Fibroblast of lung (primary cell): ENCODE results near the gene PHTF1. TPM values are rescaled to one million over a fixed set of nuclear protein-coding genes. Genes with fewer than 3 reads are reported as not detected.
A peak's percentile ranks its signal among the peaks of the same experiment; 100 is the strongest.

Experiments used
- DNase-seq, 2 donors: peaks; one replicate each; pipeline versions ENCODE4 v3.0.0 to v3.0.0-alpha.2; 2010; ENCODE audit warnings: low read depth in 2 of 2
- H2AFZ ChIP-seq: 2 replicates; pipeline ENCODE4 v1.5.1; 2012; ENCODE audit warnings: low read length, control low read depth, inconsistent platforms
- H3K27ac ChIP-seq: 2 replicates; pipeline ENCODE4 v1.5.1; 2011; ENCODE audit warnings: low read length, control low read depth; ENCODE audit not compliant: insufficient read depth
- H3K27me3 ChIP-seq: 2 replicates; pipeline ENCODE4 v1.5.1; 2011; ENCODE audit warnings: mild to moderate bottlenecking, low read length; ENCODE audit not compliant: control insufficient read depth, insufficient read depth
- H3K36me3 ChIP-seq: 2 replicates; pipeline ENCODE4 v1.5.1; 2011; ENCODE audit warnings: low read length; ENCODE audit not compliant: control insufficient read depth, insufficient read depth
- H3K4me1 ChIP-seq: 2 replicates; pipeline ENCODE4 v1.5.1; 2011; ENCODE audit warnings: low read length; ENCODE audit not compliant: control insufficient read depth, insufficient read depth; ENCODE audit errors: extremely low read depth
- H3K4me2 ChIP-seq: 2 replicates; pipeline ENCODE4 v1.5.1; 2011; ENCODE audit warnings: low read length, control low read depth; ENCODE audit not compliant: insufficient read depth; ENCODE audit errors: extremely low read depth
- H3K4me3 ChIP-seq, 4 experiments: fragments of 200-600 bp in 1 of 4; sonication (generic) in 1 of 4; replicated peaks in 1 of 4; 2 replicates each; pipeline ENCODE4 v1.5.1; 2011 to 2016; ENCODE audit warnings: low read length in 4 of 4, low read depth in 3 of 4, mild to moderate bottlenecking in 3 of 4, control low read depth in 2 of 4, inconsistent platforms in 1 of 4, mixed read lengths in 1 of 4; ENCODE audit not compliant: insufficient read depth in 1 of 4; ENCODE audit errors: control extremely low read depth in 1 of 4
- H3K79me2 ChIP-seq: 2 replicates; pipeline ENCODE4 v1.5.1; 2012; ENCODE audit warnings: mild to moderate bottlenecking, low read length, inconsistent platforms; ENCODE audit not compliant: control insufficient read depth, insufficient read depth
- H3K9ac ChIP-seq: 2 replicates; pipeline ENCODE4 v1.5.1; 2011; ENCODE audit warnings: mild to moderate bottlenecking, low read length, control low read depth; ENCODE audit not compliant: insufficient read depth
- H3K9me3 ChIP-seq: 2 replicates; pipeline ENCODE4 v1.5.1; 2012; ENCODE audit warnings: low read depth, low read length; ENCODE audit not compliant: control insufficient read depth, insufficient read depth
- H4K20me1 ChIP-seq: 2 replicates; pipeline ENCODE4 v1.5.1; 2011; ENCODE audit warnings: low read length; ENCODE audit not compliant: control insufficient read depth, insufficient read depth; ENCODE audit errors: extremely low read depth
- CTCF ChIP-seq, 2 donors: IDR thresholded peaks in 1 of 2; conservative IDR thresholded peaks in 1 of 2; 1 replicate in 1 of 2; 2 replicates in 1 of 2; pipeline ENCODE4 v1.5.1; 2011 to 2012; ENCODE audit warnings: low read length in 2 of 2, control low read depth in 1 of 2, inconsistent platforms in 1 of 2, low read depth in 1 of 2, mild to moderate bottlenecking in 1 of 2
- EZH2 ChIP-seq: IDR thresholded peaks from 2 replicates; pipeline ENCODE4 v1.5.1; 2012; ENCODE audit warnings: low read length, control low read depth, mild to moderate bottlenecking; ENCODE audit errors: missing control alignments
- polyA plus RNA-seq, 2 donors: library from polyadenylated mRNA; depleted of rRNA in 1 of 2; stranded (reverse) in 1 of 2; unstranded in 1 of 2; fragments of >200 nt; gene quantifications; 2 replicates each; pipeline ENCODE4 v1.2.1, GENCODE V29; 2011 to 2012; ENCODE audit warnings: missing spikeins in 1 of 2
- total RNA-seq: library from RNA; depleted of rRNA; stranded (reverse); fragments of >200 nt; gene quantifications from 2 replicates; pipeline ENCODE4 v1.2.1, GENCODE V29; 2014

PHTF1 gene
- total and polyA plus RNA-seq, 2 donors (not counting 1 experiment from before 2014, with no cell fraction given) = 15.4 to 36.3 TPM

GRCh38 chr1:113665071-113665470 lies 94.2 kb downstream of the PHTF1 start:
- TF ChIP-seq CTCF (conservative IDR thresholded peaks at IDR 0.05 in 1 of 2, IDR thresholded peaks at IDR 0.05 in 1 of 2; ENCODE audit: low read depth in 1 of 2, low read length in 2 of 2) = no peak
- no peak for TF ChIP-seq EZH2
- no peak overlapping the region for H2AFZ ChIP-seq
- no peaks in the 10 kb centered on the region for H3K9me3 ChIP-seq
- H3K27me3 ChIP-seq = no peaks in the 10 kb centered on the region
- no peak overlapping the region for H3K4me3 ChIP-seq
- H3K27ac ChIP-seq = no peak overlapping the region
- H3K9ac ChIP-seq = no peak overlapping the region
- no peaks in the 10 kb centered on the region for H3K36me3 ChIP-seq
- no peaks in the 10 kb centered on the region for H3K79me2 ChIP-seq
- no peaks in the 10 kb centered on the region for H3K4me1 ChIP-seq
- no peak for DNase-seq
- H4K20me1 ChIP-seq = no peaks in the 10 kb centered on the region
- H3K4me2 ChIP-seq = no peak overlapping the region

GRCh38 chr1:113663165-113663951 lies 95.9 kb downstream of the PHTF1 start:
- no peaks in the 10 kb centered on the region for H3K36me3 ChIP-seq
- no peak overlapping the region for H3K9ac ChIP-seq
- no peaks in the 10 kb centered on the region for H4K20me1 ChIP-seq
- H3K9me3 ChIP-seq = no peaks in the 10 kb centered on the region
- no peaks in the 10 kb centered on the region for H3K27me3 ChIP-seq
- no peak overlapping the region for H3K4me2 ChIP-seq
- no peak overlapping the region for H2AFZ ChIP-seq
- no peak overlapping the region for H3K4me3 ChIP-seq
- no peaks in the 10 kb centered on the region for H3K4me1 ChIP-seq
- TF ChIP-seq EZH2 (no peak), CTCF (conservative IDR thresholded peaks at IDR 0.05 in 1 of 2, IDR thresholded peaks at IDR 0.05 in 1 of 2; ENCODE audit: low read depth in 1 of 2, low read length in 2 of 2) (no peak)
- DNase-seq = peak; percentile 13 to 65
- H3K27ac ChIP-seq = no peak overlapping the region
- no peaks in the 10 kb centered on the region for H3K79me2 ChIP-seq

GRCh38 chr1:113662101-113662500 lies 97.2 kb downstream of the PHTF1 start:
- no peaks in the 10 kb centered on the region for H3K79me2 ChIP-seq
- TF ChIP-seq EZH2 = no peak
- TF ChIP-seq CTCF (conservative IDR thresholded peaks at IDR 0.05 in 1 of 2, IDR thresholded peaks at IDR 0.05 in 1 of 2; ENCODE audit: low read depth in 1 of 2, low read length in 2 of 2) = no peak
- DNase-seq = no peak
- no peaks in the 10 kb centered on the region for H3K27me3 ChIP-seq
- H3K4me3 ChIP-seq = no peak overlapping the region
- H3K9ac ChIP-seq = no peak overlapping the region
- H3K27ac ChIP-seq = no peak overlapping the region
- H3K9me3 ChIP-seq = no peaks in the 10 kb centered on the region
- no peak overlapping the region for H2AFZ ChIP-seq
- no peaks in the 10 kb centered on the region for H3K4me1 ChIP-seq
- no peak overlapping the region for H3K4me2 ChIP-seq
- no peaks in the 10 kb centered on the region for H3K36me3 ChIP-seq
- H4K20me1 ChIP-seq = no peaks in the 10 kb centered on the region
